D721Med (cell line): Measurements from ENCODE around the gene GRWD1.

ENCODE experiments used
- DNase-seq: peaks from one replicate; pipeline ENCODE4 v3.0.0; 2011; ENCODE audit warnings: low spot score; ENCODE audit not compliant: insufficient read length
- FAIRE-seq: peaks from 2 replicates; lab custom pipeline; 2011; peaks lifted over from hg19 to GRCh38; lab: Jason Lieb, UNC
- TF ChIP-seq, protein P1 (sequence below): IDR thresholded peaks from 2 replicates; pipeline ENCODE4 v1.5.1; 2012; ENCODE audit warnings: mild to moderate bottlenecking, control low read depth; ENCODE audit not compliant: insufficient read depth; ENCODE audit errors: missing control alignments

GRWD1 gene

DNA sequence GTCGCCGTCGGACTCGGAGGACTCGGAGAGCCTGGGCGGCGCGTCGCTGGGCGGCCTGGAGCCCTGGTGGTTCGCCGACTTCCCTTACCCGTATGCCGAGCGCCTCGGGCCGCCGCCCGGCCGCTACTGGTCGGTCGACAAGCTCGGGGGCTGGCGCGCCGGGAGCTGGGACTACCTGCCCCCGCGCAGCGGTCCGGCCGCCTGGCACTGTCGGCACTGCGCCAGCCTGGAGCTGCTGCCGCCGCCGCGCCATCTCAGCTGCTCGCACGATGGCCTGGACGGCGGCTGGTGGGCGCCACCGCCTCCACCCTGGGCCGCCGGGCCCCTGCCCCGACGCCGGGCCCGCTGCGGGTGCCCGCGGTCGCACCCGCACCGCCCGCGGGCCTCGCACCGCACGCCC lies 2.5 kb upstream of the GRWD1 start:
- DNase-seq (no peak), FAIRE-seq (no peak)

DNA sequence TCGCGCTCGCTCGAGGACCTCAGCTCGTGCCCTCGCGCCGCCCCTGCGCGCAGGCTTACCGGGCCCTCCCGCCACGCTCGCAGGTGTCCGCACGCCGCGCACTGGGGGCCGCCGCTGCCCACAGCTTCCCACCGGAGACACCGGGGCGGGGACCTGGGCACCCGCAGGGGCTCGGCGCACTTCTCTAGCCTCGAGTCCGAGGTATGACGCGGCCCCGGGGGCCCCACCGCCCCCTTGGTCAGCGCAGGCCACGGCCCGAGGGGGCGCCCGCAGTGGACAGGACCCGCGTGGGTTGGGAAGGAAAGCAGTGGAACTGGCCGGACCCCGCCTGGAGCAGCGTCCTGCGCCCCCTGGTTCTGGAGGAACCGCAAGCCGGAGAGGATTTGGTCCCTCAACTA lies 2.1 kb upstream of the GRWD1 start:
- DNase-seq (no peak), FAIRE-seq (no peak)
- TF ChIP-seq, protein P1, sequence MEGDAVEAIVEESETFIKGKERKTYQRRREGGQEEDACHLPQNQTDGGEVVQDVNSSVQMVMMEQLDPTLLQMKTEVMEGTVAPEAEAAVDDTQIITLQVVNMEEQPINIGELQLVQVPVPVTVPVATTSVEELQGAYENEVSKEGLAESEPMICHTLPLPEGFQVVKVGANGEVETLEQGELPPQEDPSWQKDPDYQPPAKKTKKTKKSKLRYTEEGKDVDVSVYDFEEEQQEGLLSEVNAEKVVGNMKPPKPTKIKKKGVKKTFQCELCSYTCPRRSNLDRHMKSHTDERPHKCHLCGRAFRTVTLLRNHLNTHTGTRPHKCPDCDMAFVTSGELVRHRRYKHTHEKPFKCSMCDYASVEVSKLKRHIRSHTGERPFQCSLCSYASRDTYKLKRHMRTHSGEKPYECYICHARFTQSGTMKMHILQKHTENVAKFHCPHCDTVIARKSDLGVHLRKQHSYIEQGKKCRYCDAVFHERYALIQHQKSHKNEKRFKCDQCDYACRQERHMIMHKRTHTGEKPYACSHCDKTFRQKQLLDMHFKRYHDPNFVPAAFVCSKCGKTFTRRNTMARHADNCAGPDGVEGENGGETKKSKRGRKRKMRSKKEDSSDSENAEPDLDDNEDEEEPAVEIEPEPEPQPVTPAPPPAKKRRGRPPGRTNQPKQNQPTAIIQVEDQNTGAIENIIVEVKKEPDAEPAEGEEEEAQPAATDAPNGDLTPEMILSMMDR: no peak

More for the DNA sequence above, 2.5 kb upstream of the GRWD1 start:
- TF ChIP-seq, protein P1: no peak

DNA sequence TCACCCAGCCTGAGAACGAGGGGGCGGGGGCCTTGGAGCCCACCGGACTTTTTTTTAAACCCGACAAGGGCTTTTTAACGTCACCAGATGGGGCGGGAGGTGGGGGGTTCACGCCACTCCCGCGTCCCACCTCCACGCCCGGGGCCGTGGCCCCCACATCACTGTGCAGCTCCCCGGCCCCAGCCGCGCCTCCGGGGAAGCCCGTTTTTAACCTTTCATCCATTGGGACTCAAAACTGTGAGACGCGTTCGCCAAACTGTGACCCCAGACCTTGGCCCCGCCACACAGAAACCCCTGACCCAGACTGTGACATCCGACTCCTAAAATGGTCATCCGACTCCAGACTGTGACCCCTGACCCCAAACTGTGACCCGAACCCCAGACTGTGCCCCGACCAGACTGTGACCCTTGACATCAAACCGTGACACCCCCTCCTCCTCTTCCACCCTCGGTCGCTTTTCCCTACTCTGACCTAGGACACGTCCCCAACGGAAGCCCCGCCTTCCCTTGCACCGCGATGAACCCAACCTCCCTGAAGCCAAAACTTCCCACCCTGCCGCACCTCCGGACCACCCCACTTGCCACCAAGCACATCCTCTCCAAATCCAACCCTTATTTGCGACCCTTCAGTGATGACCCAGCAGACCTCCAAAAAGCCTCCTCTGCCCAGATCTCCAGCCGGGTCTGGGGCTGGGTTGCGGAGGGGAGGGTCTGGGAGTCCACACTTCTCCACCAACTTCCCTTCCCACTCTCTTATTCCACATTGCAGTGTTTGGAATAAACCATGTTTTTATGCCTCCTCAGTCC lies 1.5 kb upstream of the GRWD1 start:
- TF ChIP-seq, protein P1: no peak
- FAIRE-seq: no peak
- DNase-seq: no peak

DNA sequence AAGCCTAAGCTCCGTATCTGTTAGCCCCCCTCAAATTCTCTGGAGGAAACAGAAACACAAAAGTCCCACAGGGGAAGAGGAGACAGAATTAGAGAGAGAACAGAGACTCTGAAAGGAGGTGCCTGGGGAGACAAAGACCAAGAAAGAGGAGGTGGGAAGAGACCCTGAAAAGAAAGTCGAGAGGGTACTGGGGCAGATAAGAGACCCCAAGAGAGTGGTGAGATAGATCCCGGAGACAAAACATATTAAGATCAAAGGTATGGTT lies 915 bp upstream of the GRWD1 start:
- TF ChIP-seq, protein P1: no peak
- FAIRE-seq (no peak), DNase-seq (no peak)

DNA sequence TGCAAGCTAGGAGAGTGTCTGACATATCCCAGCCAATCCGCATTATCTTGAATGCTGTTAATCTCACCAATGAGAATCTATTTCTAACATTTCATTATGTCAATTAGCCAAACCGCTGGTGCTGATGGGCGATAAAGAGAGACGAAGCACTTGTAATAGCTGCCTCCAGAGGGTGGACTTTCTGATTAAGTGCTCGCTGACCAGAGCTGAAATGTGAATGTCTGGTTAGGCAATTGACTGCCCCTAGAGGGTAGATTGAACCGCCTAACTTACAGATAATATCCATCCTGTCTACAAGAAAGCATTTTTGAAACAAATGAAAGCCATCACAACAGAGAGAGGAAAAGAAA lies 552 bp upstream of the GRWD1 start:
- FAIRE-seq: peak; percentile 92
- TF ChIP-seq, protein P1: peak; percentile 32
- peak; percentile 68 for DNase-seq

DNA sequence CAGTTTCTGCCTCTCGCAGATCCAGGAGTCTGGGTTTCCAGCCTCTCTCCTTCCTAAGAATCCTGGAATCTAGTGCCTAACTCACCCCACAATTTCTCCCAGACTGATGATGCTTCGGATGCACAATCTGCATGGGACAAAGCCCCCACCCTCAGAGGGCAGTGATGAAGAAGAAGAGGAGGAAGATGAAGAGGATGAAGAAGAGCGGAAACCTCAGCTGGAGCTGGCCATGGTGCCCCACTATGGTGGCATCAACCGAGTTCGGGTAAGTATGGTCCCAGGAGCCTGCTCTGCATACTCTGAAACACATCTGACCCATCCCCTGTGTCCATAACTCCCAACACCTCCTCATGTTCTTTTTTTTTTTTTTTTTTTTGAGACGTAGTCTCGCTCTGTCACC lies 796 bp downstream of the GRWD1 start:
- TF ChIP-seq, protein P1: no peak
- no peak for DNase-seq
- no peak for FAIRE-seq

DNA sequence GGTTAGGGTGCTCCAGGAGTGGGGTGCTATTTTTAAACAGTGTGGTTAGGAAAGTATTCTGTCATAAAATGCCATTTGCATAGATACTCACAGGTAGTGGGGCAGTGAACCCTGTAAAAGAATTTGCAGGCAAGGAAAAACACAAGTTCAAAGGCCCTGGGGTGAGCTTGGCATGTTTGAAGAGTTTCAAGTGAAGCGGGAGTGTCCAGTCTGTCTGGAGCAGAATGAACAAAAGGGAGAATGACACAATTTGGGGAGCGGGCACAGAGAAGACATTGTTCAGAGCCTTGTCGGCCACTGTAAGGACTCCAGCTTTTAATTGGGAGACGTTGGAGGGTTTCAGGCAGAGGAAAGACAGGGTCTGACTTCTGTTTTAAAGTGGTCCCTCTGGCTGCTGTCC lies 2.8 kb downstream of the GRWD1 start:
- DNase-seq (no peak), FAIRE-seq (no peak)
- TF ChIP-seq, protein P1: no peak
